IMR-90 (cell line): ENCODE measurements around the gene FBXL7. TPM values are rescaled to one million over a fixed set of nuclear protein-coding genes. Genes with fewer than 3 reads are reported as not detected.

Source experiments
- ATAC-seq: fragments of 200-7000 bp; cut with Tn5 transposase; 2 replicates; pipeline ENCODE4 v1.9.1; 2020; ENCODE audit warnings: low read depth, mild to moderate bottlenecking, moderate library complexity
- BruUV-seq: library from RNA; stranded (reverse); fragments of 400-500 nt; replicated peaks from 2 replicates; lab custom pipeline; 2021; lab: Mats Ljungman, UMichigan
- CTCF ChIA-PET: fragments of 300-600 bp; formaldehyde crosslinking; extraction: SDS; loops from one replicate; lab custom pipeline; 2021; ENCODE audit warnings: antibody characterized with exemption; lab: Yijun Ruan, JAX
- POLR2A ChIA-PET: fragments of 300-600 bp; sonication (Branson Sonifier 250); formaldehyde crosslinking; loops from one replicate; lab custom pipeline; 2022; ENCODE audit warnings: antibody characterized with exemption; ENCODE audit not compliant: unreplicated experiment; lab: Charles Lee
- DNase-seq: peaks from one replicate; pipeline ENCODE4 v3.0.0; 2013
- H2AFZ ChIP-seq: replicated peaks from 2 replicates; pipeline ENCODE3; 2013; ENCODE audit warnings: low read length, mild to moderate bottlenecking; ENCODE audit not compliant: poor library complexity
- H2AK5ac ChIP-seq: 2 replicates; pipeline ENCODE4 v1.6.1; 2013; ENCODE audit warnings: low read depth, low read length, inconsistent platforms
- H2AK9ac ChIP-seq: replicated peaks from 2 replicates; pipeline ENCODE3; 2013; ENCODE audit warnings: mild to moderate bottlenecking, low read depth, low read length, moderate library complexity; ENCODE audit not compliant: poor library complexity
- H2BK120ac ChIP-seq: 2 replicates; pipeline ENCODE4 v1.6.1; 2013; ENCODE audit warnings: low read depth, low read length, inconsistent platforms
- H2BK15ac ChIP-seq: 3 replicates; pipeline ENCODE4 v1.6.1; 2013; ENCODE audit warnings: low read depth, low read length, inconsistent platforms
- H2BK20ac ChIP-seq: 2 replicates; pipeline ENCODE4 v1.6.1; 2013; ENCODE audit warnings: low read depth, mild to moderate bottlenecking, inconsistent platforms, low read length, moderate library complexity
- H2BK5ac ChIP-seq: 2 replicates; pipeline ENCODE4 v1.6.1; 2013; ENCODE audit warnings: mild to moderate bottlenecking, low read depth, low read length, inconsistent platforms; ENCODE audit not compliant: poor library complexity, severe bottlenecking
- H3K14ac ChIP-seq: replicated peaks from 2 replicates; pipeline ENCODE4 v1.6.1; 2013; ENCODE audit warnings: low read depth, low read length, inconsistent platforms
- H3K18ac ChIP-seq: 2 replicates; pipeline ENCODE4 v1.6.1; 2013; ENCODE audit warnings: low read depth, low read length, control low read depth
- H3K23ac ChIP-seq: 2 replicates; pipeline ENCODE4 v1.6.1; 2013; ENCODE audit warnings: low read depth, low read length, inconsistent platforms
- H3K27ac ChIP-seq: 2 replicates; pipeline ENCODE4 v1.5.1; 2013; ENCODE audit warnings: mild to moderate bottlenecking, control low read depth, low read length; ENCODE audit not compliant: insufficient read depth
- H3K27me3 ChIP-seq: 2 replicates; pipeline ENCODE4 v1.6.1; 2013; ENCODE audit warnings: low read length; ENCODE audit not compliant: control insufficient read depth, insufficient read depth
- H3K36me3 ChIP-seq: 2 replicates; pipeline ENCODE4 v1.6.1; 2013; ENCODE audit warnings: low read length, mixed read lengths; ENCODE audit not compliant: control insufficient read depth, insufficient read depth
- H3K4ac ChIP-seq: 2 replicates; pipeline ENCODE4 v1.6.1; 2013; ENCODE audit warnings: low read depth, low read length, inconsistent platforms
- H3K4me1 ChIP-seq: 2 replicates; pipeline ENCODE4 v1.6.1; 2013; ENCODE audit warnings: low read length, mixed read lengths; ENCODE audit not compliant: control insufficient read depth, insufficient read depth
- H3K4me2 ChIP-seq: 2 replicates; pipeline ENCODE4 v1.6.1; 2013; ENCODE audit warnings: low read depth, mild to moderate bottlenecking, control low read depth, low read length, moderate library complexity
- H3K4me3 ChIP-seq: 2 replicates; pipeline ENCODE4 v1.5.1; 2013; ENCODE audit warnings: low read depth, mild to moderate bottlenecking, control low read depth, low read length, moderate library complexity; ENCODE audit not compliant: insufficient read depth
- H3K56ac ChIP-seq: 2 replicates; pipeline ENCODE4 v1.6.1; 2013; ENCODE audit warnings: low read length, inconsistent platforms; ENCODE audit not compliant: insufficient read depth; ENCODE audit errors: extremely low read depth
- H3K79me1 ChIP-seq, 2 experiments: 2 replicates each; pipeline ENCODE4 v1.6.1; 2013; ENCODE audit warnings: low read length in 2 of 2, inconsistent platforms in 1 of 2, low read depth in 1 of 2
- H3K9ac ChIP-seq: 2 replicates; pipeline ENCODE4 v1.6.1; 2013; ENCODE audit warnings: low read depth, low read length, control low read depth
- H3K9me1 ChIP-seq: 2 replicates; pipeline ENCODE4 v1.6.1; 2013; ENCODE audit warnings: low read length, inconsistent platforms; ENCODE audit not compliant: insufficient read depth
- H3K9me3 ChIP-seq: 2 replicates; pipeline ENCODE4 v1.6.1; 2013; ENCODE audit warnings: low read length; ENCODE audit not compliant: control insufficient read depth, insufficient read depth
- H4K20me1 ChIP-seq: 2 replicates; pipeline ENCODE4 v1.6.1; 2013; ENCODE audit warnings: low read length, inconsistent platforms; ENCODE audit not compliant: insufficient read depth
- H4K5ac ChIP-seq: 2 replicates; pipeline ENCODE4 v1.6.1; 2013; ENCODE audit warnings: mild to moderate bottlenecking, low read depth, low read length, control low read depth
- H4K8ac ChIP-seq, 2 experiments: 2 replicates each; pipeline ENCODE4 v1.6.1; 2013; ENCODE audit warnings: low read depth in 2 of 2, low read length in 2 of 2, control low read depth in 1 of 2, inconsistent platforms in 1 of 2
- H4K91ac ChIP-seq: 2 replicates; pipeline ENCODE4 v1.6.1; 2013; ENCODE audit warnings: low read depth, low read length, inconsistent platforms; ENCODE audit not compliant: insufficient read depth
- BHLHE40 ChIP-seq: fragments of 150-350 bp; IDR thresholded peaks from 2 replicates; pipeline ENCODE4 v1.6.1; 2016; ENCODE audit warnings: mild to moderate bottlenecking, low read depth, low read length
- CEBPB ChIP-seq: IDR thresholded peaks from 2 replicates; pipeline ENCODE4 v1.6.1; 2012; ENCODE audit warnings: low read depth, low read length, improper control_type of control experiment
- CHD1 ChIP-seq: IDR thresholded peaks from 2 replicates; pipeline ENCODE4 v1.6.1; 2012; ENCODE audit warnings: low read depth, low read length, improper control_type of control experiment
- FOS ChIP-seq: fragments of 150-350 bp; IDR thresholded peaks from 2 replicates; pipeline ENCODE4 v1.6.1; 2016; ENCODE audit warnings: low read depth, low read length
- MAFK ChIP-seq: IDR thresholded peaks from 2 replicates; pipeline ENCODE4 v1.6.1; 2012; ENCODE audit warnings: low read depth, low read length, improper control_type of control experiment
- MAZ ChIP-seq: IDR thresholded peaks from 2 replicates; pipeline ENCODE4 v1.6.1; 2012; ENCODE audit warnings: low read depth, mild to moderate bottlenecking, low read length, improper control_type of control experiment, moderate library complexity, borderline replicate concordance
- MXI1 ChIP-seq: IDR thresholded peaks from 2 replicates; pipeline ENCODE4 v1.6.1; 2012; ENCODE audit warnings: low read depth, mild to moderate bottlenecking, low read length, moderate library complexity, borderline replicate concordance
- NFE2L2 ChIP-seq: fragments of 150-350 bp; IDR thresholded peaks from 2 replicates; pipeline ENCODE4 v1.6.1; 2016; ENCODE audit warnings: low read depth, mild to moderate bottlenecking, low read length
- POLR2A ChIP-seq: IDR thresholded peaks from 2 replicates; pipeline ENCODE4 v1.6.1; 2012; ENCODE audit warnings: mild to moderate bottlenecking, low read depth, low read length
- RAD21 ChIP-seq: IDR thresholded peaks from 2 replicates; pipeline ENCODE4 v1.6.1; 2012; ENCODE audit warnings: low read length, improper control_type of control experiment
- RCOR1 ChIP-seq: IDR thresholded peaks from 2 replicates; pipeline ENCODE4 v1.6.1; 2012; ENCODE audit warnings: mild to moderate bottlenecking, low read length, improper control_type of control experiment; ENCODE audit not compliant: insufficient replicate concordance
- RFX5 ChIP-seq: IDR thresholded peaks from 2 replicates; pipeline ENCODE4 v1.8.0; 2012; ENCODE audit warnings: low read depth, mild to moderate bottlenecking, low read length, moderate library complexity
- SMC3 ChIP-seq: fragments of 150-350 bp; IDR thresholded peaks from 2 replicates; pipeline ENCODE4 v1.6.1; 2016; ENCODE audit warnings: low read depth, mild to moderate bottlenecking, antibody characterized with exemption, low read length, moderate library complexity
- WGBS, 2 experiments: methylation state at CpG; one replicate each; pipeline versions ENCODE4 v1.1.5 to v1.1.7; 2013; ENCODE audit warnings: missing lambda C conversion rate in 2 of 2; ENCODE audit not compliant: insufficient read length in 1 of 2; ENCODE audit errors: extremely low coverage in 2 of 2; 5-methylcytosine and 5-hydroxymethylcytosine counted together
- dilution Hi-C: fragments of 300-500 bp; cut with HindIII; formaldehyde crosslinking; loops from one replicate; pipeline ENCODE4 v1.14.3; 2018; ENCODE audit warnings: low sequenced_read_pairs; ENCODE audit not compliant: unreplicated experiment
- in situ Hi-C: fragments of 300-500 bp; cut with MboI; formaldehyde crosslinking; loops from 3 replicates; pipeline ENCODE4 v1.14.3; 2019; ENCODE audit warnings: low sequenced_read_pairs, inconsistent platforms, mixed read lengths
- intact Hi-C: fragments of 100-400 bp; cut with micrococcal nuclease; formaldehyde crosslinking; loops from 2 replicates; pipeline ENCODE4 v1.10.0; 2022
- polyA plus RNA-seq, 3 experiments: library from polyadenylated mRNA; depleted of rRNA; stranded (reverse); fragments of >200 nt; gene quantifications; 2 replicates each; pipeline ENCODE4 v1.2.3, GENCODE V29; 2012; ENCODE audit warnings: low replicate concordance in 1 of 3
- total RNA-seq: library from RNA; depleted of rRNA; stranded (reverse); fragments of >200 nt; gene quantifications from 2 replicates; pipeline ENCODE4 v1.2.3, GENCODE V29; 2012
- TF ChIP-seq, protein P1 (sequence below): fragments of 150-350 bp; IDR thresholded peaks from 2 replicates; pipeline ENCODE4 v1.6.1; 2017; ENCODE audit warnings: mild to moderate bottlenecking, antibody characterized with exemption, low read length, low read depth
- TF ChIP-seq, protein P2 (sequence below): fragments of 150-350 bp; IDR thresholded peaks from 2 replicates; pipeline ENCODE4 v1.6.1; 2016; ENCODE audit warnings: low read depth, mild to moderate bottlenecking, low read length, moderate library complexity, borderline replicate concordance
- TF ChIP-seq, protein P3 (sequence below): conservative IDR thresholded peaks from 2 replicates; pipeline ENCODE4 v1.5.1; 2012; ENCODE audit warnings: mild to moderate bottlenecking, low read depth, low read length, improper control_type of control experiment

The FBXL7 gene
- total and polyA plus RNA-seq, 2 of the 4 experiments (the other 2 are of a cell fraction): 4.1 to 10.2 TPM

DNA sequence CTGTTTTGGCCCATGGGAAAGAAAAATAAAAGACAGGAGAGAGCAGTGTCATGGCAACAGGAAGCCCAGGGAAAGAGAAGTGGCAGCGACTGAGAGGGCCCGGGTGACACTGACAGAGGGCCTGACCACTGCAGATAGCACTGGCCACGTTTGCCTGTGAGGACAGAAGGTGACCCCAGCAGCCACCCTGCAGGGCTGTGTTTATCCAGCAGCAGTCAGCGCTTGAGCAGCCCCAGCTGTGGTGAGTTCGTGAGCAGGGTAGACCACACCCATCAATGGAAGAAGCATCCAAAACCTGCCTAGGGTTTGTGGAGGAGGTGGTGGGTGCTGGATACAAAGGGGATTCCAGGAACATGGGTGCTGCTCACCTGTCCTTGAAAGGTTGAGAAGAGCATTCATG lies 457.1 kb downstream of the FBXL7 start:
- TF ChIP-seq SMC3: no peak
- no peak for TF ChIP-seq MAZ
- TF ChIP-seq, protein P1, sequence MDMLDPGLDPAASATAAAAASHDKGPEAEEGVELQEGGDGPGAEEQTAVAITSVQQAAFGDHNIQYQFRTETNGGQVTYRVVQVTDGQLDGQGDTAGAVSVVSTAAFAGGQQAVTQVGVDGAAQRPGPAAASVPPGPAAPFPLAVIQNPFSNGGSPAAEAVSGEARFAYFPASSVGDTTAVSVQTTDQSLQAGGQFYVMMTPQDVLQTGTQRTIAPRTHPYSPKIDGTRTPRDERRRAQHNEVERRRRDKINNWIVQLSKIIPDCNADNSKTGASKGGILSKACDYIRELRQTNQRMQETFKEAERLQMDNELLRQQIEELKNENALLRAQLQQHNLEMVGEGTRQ: no peak
- no peak for TF ChIP-seq CHD1
- no peak for TF ChIP-seq RAD21
- no peak for TF ChIP-seq MXI1
- TF ChIP-seq, protein P2, sequence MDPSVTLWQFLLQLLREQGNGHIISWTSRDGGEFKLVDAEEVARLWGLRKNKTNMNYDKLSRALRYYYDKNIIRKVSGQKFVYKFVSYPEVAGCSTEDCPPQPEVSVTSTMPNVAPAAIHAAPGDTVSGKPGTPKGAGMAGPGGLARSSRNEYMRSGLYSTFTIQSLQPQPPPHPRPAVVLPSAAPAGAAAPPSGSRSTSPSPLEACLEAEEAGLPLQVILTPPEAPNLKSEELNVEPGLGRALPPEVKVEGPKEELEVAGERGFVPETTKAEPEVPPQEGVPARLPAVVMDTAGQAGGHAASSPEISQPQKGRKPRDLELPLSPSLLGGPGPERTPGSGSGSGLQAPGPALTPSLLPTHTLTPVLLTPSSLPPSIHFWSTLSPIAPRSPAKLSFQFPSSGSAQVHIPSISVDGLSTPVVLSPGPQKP: no peak
- TF ChIP-seq, protein P3, sequence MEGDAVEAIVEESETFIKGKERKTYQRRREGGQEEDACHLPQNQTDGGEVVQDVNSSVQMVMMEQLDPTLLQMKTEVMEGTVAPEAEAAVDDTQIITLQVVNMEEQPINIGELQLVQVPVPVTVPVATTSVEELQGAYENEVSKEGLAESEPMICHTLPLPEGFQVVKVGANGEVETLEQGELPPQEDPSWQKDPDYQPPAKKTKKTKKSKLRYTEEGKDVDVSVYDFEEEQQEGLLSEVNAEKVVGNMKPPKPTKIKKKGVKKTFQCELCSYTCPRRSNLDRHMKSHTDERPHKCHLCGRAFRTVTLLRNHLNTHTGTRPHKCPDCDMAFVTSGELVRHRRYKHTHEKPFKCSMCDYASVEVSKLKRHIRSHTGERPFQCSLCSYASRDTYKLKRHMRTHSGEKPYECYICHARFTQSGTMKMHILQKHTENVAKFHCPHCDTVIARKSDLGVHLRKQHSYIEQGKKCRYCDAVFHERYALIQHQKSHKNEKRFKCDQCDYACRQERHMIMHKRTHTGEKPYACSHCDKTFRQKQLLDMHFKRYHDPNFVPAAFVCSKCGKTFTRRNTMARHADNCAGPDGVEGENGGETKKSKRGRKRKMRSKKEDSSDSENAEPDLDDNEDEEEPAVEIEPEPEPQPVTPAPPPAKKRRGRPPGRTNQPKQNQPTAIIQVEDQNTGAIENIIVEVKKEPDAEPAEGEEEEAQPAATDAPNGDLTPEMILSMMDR: no peak
- no peak for TF ChIP-seq BHLHE40
- no peak for TF ChIP-seq CEBPB
- no peak for TF ChIP-seq FOS
- no peak for TF ChIP-seq POLR2A
- TF ChIP-seq NFE2L2: no peak
- no peak for TF ChIP-seq RCOR1
- TF ChIP-seq MAFK: no peak
- TF ChIP-seq RFX5: no peak
- CTCF ChIA-PET: no interaction called here

More for the DNA sequence above, 457.1 kb downstream of the FBXL7 start:
- H3K4me3 ChIP-seq: no peak overlapping the region
- H2AK5ac ChIP-seq: no peak overlapping the region
- no peak overlapping the region for H3K56ac ChIP-seq
- H3K18ac ChIP-seq: no peak overlapping the region
- intact Hi-C loops: no loop called here
- POLR2A ChIA-PET: no interaction called here
- DNase-seq: no peak
- no peak overlapping the region for H3K4ac ChIP-seq
- H2AFZ ChIP-seq: no peak overlapping the region
- H3K9ac ChIP-seq: no peak overlapping the region
- H3K9me3 ChIP-seq: no peaks in the 10 kb centered on the region
- no peaks in the 10 kb centered on the region for H4K20me1 ChIP-seq
- in situ Hi-C loops: no loop called here
- no peak overlapping the region for H2BK5ac ChIP-seq
- H3K79me1 ChIP-seq: no peaks in the 10 kb centered on the region
- no peaks in the 10 kb centered on the region for H3K27me3 ChIP-seq
- no peak overlapping the region for H3K23ac ChIP-seq
- no TSS peak for BruUV-seq
- H3K4me1 ChIP-seq: no peaks in the 10 kb centered on the region
- no peak overlapping the region for H4K91ac ChIP-seq
- no peak overlapping the region for H2BK120ac ChIP-seq
- no peak overlapping the region for H2BK15ac ChIP-seq
- no peak for ATAC-seq
- dilution Hi-C loops: no loop called here
- no peak overlapping the region for H3K4me2 ChIP-seq
- H2BK20ac ChIP-seq: no peak overlapping the region
- H4K8ac ChIP-seq: no peak overlapping the region
- no peak overlapping the region for H3K27ac ChIP-seq
- no peak overlapping the region for H4K5ac ChIP-seq
- 54% methylated on average over 5 of the region's 5 CpGs; no CpG with 5 or more reads in 1 of the 2 experiments for WGBS, 2 experiments
- no peaks in the 10 kb centered on the region for H3K9me1 ChIP-seq
- H3K14ac ChIP-seq: no peak overlapping the region
- H2AK9ac ChIP-seq: no peak overlapping the region
- H3K36me3 ChIP-seq: no peaks in the 10 kb centered on the region
